GM12801 (cell line): Measurements from ENCODE around the gene SRSF6.

Source experiments
- TF ChIP-seq, protein P1 (sequence below): IDR thresholded peaks from one replicate; pipeline ENCODE4 v1.5.1; 2011; ENCODE audit warnings: control low read depth; ENCODE audit not compliant: insufficient read length; ENCODE audit errors: extremely low read depth

The SRSF6 gene

GRCh38 chr20:43442282-43442880 is 15.3 kb upstream of the SRSF6 start:
- TF ChIP-seq, protein P1, sequence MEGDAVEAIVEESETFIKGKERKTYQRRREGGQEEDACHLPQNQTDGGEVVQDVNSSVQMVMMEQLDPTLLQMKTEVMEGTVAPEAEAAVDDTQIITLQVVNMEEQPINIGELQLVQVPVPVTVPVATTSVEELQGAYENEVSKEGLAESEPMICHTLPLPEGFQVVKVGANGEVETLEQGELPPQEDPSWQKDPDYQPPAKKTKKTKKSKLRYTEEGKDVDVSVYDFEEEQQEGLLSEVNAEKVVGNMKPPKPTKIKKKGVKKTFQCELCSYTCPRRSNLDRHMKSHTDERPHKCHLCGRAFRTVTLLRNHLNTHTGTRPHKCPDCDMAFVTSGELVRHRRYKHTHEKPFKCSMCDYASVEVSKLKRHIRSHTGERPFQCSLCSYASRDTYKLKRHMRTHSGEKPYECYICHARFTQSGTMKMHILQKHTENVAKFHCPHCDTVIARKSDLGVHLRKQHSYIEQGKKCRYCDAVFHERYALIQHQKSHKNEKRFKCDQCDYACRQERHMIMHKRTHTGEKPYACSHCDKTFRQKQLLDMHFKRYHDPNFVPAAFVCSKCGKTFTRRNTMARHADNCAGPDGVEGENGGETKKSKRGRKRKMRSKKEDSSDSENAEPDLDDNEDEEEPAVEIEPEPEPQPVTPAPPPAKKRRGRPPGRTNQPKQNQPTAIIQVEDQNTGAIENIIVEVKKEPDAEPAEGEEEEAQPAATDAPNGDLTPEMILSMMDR, result no peak

DNA sequence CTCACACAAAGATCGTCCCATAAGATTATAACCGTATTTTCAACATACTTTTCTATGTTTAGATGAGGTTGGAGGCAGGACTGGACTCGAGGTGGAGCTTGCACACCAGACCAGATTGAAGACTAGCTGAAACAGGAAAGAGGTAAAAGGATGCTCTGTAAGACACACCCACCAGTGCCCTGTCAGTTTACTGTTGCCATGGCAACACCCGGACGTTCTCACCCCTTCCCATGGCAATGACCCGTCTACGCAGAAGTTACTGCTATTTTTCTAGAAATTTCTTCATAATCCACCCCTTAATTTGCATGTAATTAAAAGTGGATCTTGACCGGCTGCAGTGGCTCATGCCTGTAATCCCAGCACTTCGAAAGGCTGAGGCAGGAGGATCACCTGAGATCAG is 13.6 kb upstream of the SRSF6 start:
- TF ChIP-seq, protein P1, result no peak

DNA sequence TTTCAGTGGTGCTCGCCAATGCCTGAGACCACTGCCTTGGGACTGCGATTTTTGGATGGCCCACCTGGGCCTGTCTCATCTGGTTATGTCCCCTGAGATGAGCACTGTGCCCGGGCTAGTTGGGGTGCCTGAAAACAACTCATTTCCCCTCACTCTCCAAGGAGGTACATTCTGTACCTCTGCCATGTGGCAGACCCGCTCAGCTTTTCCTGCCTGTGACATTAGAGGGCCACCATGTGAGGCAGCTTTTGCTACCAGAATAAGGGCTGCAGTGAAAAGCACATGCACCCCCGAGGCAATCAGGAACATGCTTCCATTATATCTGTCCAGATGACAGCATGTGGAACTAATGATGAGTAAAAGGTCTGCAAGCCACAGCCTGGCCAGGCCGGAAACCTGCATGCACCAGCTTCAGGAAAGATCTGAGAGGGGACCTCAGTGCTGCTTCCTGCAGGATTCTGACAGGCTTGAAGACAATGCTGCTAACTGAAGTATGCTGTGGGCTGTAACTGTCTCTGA is 11.3 kb upstream of the SRSF6 start:
- TF ChIP-seq, protein P1, result no peak

- TF ChIP-seq, protein P1, result no peak
Measured at GRCh38 chr20:43448748-43449535, 8.8 kb upstream of the SRSF6 start.

- TF ChIP-seq, protein P1, result no peak
Measured at GRCh38 chr20:43450841-43451799, 6.6 kb upstream of the SRSF6 start.

DNA sequence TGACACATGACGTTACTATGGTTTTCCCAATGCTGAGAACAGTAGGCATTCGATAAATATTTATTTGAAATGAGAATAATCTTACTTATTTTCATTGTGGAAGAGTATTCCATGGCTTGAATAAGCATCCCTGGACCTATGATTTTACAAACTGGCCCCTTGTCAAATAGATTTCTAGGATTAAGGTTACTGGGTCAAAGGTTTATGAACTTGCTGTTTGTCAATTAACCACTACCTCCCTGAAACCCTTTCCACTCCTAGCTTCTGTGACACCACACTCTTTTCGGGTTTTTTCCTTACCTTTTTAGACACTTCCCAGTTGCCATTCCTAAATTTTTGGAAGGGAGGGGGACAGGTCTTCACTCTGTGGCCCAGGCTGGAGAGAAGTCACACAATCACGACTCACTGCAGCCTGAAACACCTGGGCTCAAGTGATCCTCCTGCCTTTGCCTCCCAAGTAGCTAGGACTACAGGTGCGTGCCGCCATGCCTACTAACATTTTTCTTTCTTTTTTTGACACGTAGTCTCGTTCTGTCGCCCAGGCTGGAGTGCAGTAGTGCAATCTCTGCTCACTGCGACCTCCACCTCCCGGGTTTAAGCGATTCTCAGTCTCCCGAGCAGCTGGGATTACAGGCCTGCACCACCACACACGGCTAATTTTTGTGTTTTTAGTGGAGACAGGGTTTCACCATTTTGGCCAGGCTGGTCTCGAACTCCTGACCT is 5.1 kb upstream of the SRSF6 start:
- TF ChIP-seq, protein P1, result no peak
